Left cardiac atrium (tissue), 4 donors: Measurements from ENCODE around the gene UQCRH. TPM values are rescaled to one million over a fixed set of nuclear protein-coding genes. Genes with fewer than 3 reads are reported as not detected.
"Not testable (repeated sequence)": the region's sequence is repeated elsewhere in the genome, so short reads cannot be mapped to it uniquely, and the experiment has no call there.

Experiments
- ATAC-seq, 2 donors: fragments of 200-7000 bp; cut with Tn5 transposase; one replicate each; pipeline ENCODE4 v1.9.1; 2020; ENCODE audit warnings: mild to moderate bottlenecking in 2 of 2, moderate library complexity in 2 of 2
- DNase-seq: peaks from one replicate; pipeline ENCODE4 v3.0.0-alpha.2; 2020
- intact Hi-C, 2 donors: fragments of 100-400 bp; cut with DNase I; formaldehyde crosslinking; loops; one replicate each; pipeline versions ENCODE4 v1.14.1 to v1.15.1; 2022 to 2023
- total RNA-seq, 2 donors: library from RNA; stranded (reverse); fragmentation: NEBNext Ultra II Directional; extraction: Animal tissue kit (Norgen Biotek cat#: 25700); gene quantifications; one replicate each; pipeline ENCODE4 v1.2.1, GENCODE V29; 2021
- donor health status: DM: no; HTN: yes; CAD: no.
- donor health status: DM: no; HTN: yes; CAD: no; lungs with severe emphysema.
- donor health status: DM: yes; HTN: yes; CAD: no.
- donor health status: Dilated cardiomyopathy.

The UQCRH gene
- total RNA-seq, 2 donors from 2014 or later, result 770 to 822 TPM

DNA sequence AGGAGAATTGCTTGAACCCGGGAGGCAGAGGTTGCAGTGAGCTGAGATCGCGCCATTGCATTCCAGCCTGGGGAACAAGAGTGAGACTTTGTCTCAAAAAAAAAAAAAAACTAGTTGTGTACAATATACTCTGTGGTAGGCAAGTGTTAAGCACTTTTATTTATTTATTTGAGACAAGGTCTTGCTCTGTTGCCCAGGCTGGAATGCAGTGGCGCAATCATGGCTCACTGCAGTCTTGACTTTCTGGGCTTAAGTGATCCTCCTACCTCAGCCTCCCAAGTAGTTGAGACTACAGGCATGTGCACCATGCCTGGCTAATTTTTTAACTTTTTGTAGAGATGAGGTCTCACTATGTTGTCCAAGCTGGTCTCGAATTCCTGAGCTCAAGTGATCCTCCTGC lies 52.4 kb downstream of the UQCRH start:
- intact Hi-C loops, ATAC-seq, DNase-seq: not testable (repeated sequence)

DNA sequence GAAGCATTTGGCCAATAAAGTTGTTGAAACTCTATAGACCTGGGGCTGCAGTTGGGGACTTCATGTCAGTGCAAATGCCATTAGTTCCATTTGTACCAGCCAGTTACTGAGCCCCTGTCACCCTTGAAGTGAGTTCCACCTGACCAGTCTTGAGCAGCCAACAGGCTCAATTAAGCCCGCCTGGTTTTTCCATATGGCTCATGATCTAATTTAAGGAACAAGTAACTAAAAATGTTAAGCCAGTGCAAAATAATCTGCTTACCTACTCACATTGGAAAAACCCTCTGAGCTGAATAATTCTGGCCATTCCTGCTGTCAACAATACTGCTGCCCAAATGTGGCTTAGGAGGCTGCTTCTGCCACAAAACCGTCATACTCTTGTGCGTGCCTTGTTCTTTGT lies 58.7 kb downstream of the UQCRH start:
- ATAC-seq, result no peak
- intact Hi-C loops, result no loop called here

DNA sequence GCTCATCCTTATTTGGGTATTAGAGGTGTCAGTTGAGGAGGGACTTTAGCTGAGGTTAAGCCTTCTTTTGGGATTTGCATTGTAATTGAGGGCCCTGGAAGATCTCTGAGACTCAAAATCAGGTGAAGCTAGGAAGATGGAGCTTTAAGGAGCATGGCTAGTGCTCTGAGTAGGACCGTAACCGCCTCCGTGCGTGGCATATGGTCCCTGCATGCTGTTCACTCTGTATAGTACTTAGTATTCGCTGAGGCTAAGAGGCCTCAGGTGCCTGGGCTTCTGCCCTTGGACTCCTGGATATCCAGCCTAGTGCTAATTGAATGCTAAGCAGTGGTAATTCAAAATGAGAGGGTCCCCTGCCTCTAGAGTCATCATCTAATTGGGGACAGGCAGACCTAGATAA lies 59.6 kb downstream of the UQCRH start:
- intact Hi-C loops, result no loop called here
- no peak for DNase-seq
- no peak for ATAC-seq

More for the DNA sequence above, 58.7 kb downstream of the UQCRH start:
- no peak for DNase-seq

DNA sequence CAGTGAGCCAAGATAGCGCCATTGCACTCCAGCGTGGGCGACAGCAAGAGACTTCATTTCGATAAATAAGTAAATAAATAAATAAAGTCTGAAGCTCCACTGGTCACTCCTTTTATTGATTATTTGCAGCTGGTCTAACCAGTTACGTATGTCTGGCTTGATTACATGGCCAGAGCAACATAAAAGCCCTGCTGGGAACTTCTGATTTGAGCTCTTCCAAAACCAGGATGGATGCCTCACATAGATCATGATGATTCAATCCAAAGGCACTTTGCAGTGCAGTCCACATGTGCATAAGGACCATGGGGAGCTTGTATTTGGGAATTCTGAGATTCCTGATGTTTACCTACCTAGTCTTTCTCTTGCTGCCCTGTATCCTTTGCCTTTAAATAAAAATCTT lies 61.1 kb downstream of the UQCRH start:
- ATAC-seq (no peak), DNase-seq (no peak)
- intact Hi-C loops, result no loop called here

DNA sequence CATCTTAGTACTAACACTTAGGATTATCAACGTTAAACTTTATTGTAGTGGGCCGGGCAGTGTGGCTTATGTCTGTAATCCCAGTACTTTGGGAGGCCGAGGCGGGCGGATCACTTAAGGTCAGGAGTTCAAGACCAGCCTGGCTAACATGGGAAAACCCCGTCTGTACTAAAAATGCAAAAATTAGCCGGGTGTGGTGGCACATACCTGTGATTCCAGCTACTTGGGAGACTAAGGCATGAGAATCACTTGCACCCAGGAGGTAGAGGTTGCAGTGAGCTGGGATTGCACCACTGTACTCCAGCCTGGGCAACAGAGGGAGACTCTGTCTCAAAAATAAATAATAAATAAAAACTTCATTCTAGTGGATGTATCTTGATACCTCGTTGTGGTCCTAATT lies 62.3 kb downstream of the UQCRH start:
- not testable (repeated sequence) for ATAC-seq

More for the DNA sequence above, 62.3 kb downstream of the UQCRH start:
- DNase-seq, intact Hi-C loops: not testable (repeated sequence)

Other genes with a start within 250 kb of the UQCRH start
- 10 to 100 TPM; 34.9 to 50.9 TPM for gene PIK3R3, start 171.1 kb upstream of the UQCRH start, total RNA-seq
- 1 to 10 TPM; 1.6 to 1.8 TPM for gene TSPAN1, start 128.6 kb upstream of the UQCRH start, total RNA-seq
- not detected for gene P3R3URF, start 127.2 kb upstream of the UQCRH start, total RNA-seq
- gene POMGNT1, start 105.3 kb upstream of the UQCRH start, total RNA-seq, result 100 to 1,000 TPM in 1 of 2 donors, 10 to 100 TPM in 1; 82.8 to 106 TPM
- 1 to 10 TPM; 4.4 to 4.5 TPM for gene LURAP1, start 100.4 kb upstream of the UQCRH start, total RNA-seq
- under 1 TPM; 0.71 to 0.77 TPM for gene RAD54L, start 55.9 kb upstream of the UQCRH start, total RNA-seq
- gene LRRC41, start 82 bp upstream of the UQCRH start, total RNA-seq, result 10 to 100 TPM; 34.5 to 46.4 TPM
- gene NSUN4, start 37.1 kb downstream of the UQCRH start, total RNA-seq, result 10 to 100 TPM; 13.4 to 17.4 TPM
- gene FAAH, start 90.6 kb downstream of the UQCRH start, total RNA-seq, result 10 to 100 TPM in 1 of 2 donors, 1 to 10 TPM in 1; 6.3 to 10.5 TPM
- not detected for gene DMBX1, start 186.1 kb downstream of the UQCRH start, total RNA-seq
- gene KNCN, start 247.9 kb downstream of the UQCRH start, total RNA-seq, result not detected